Mammary epithelial cell (primary cell): ENCODE measurements around the gene ZNF462.

ENCODE experiments used
- CTCF ChIP-seq, 2 donors: IDR thresholded peaks in 1 of 2; conservative IDR thresholded peaks in 1 of 2; 2 replicates each; pipeline ENCODE4 v1.5.1; 2011 to 2012; ENCODE audit warnings: inconsistent platforms in 2 of 2, low read length in 2 of 2, mild to moderate bottlenecking in 2 of 2, control low read depth in 1 of 2, low read depth in 1 of 2; ENCODE audit not compliant: insufficient read depth in 1 of 2; ENCODE audit errors: extremely low read depth in 1 of 2
- EZH2 ChIP-seq: IDR thresholded peaks from 2 replicates; pipeline ENCODE4 v1.6.1; 2012; ENCODE audit warnings: low read length, inconsistent platforms, borderline replicate concordance

GRCh38 chr9:106994463-106994862 is 131.5 kb downstream of the ZNF462 start:
- TF ChIP-seq CTCF (conservative IDR thresholded peaks at IDR 0.05 in 1 of 2, IDR thresholded peaks at IDR 0.05 in 1 of 2; ENCODE audit: extremely low read depth in 1 of 2, insufficient read depth in 1 of 2, low read depth in 1 of 2, low read length in 2 of 2) (no peak), EZH2 (no peak)
